ENCODE results near the gene SLC35F6. TPM values are rescaled to one million over a fixed set of nuclear protein-coding genes. Genes with fewer than 3 reads are reported as not detected.

SLC35F6 gene
- total and polyA plus RNA-seq, 9 of the 15 experiments (the other 6 are each of a cell fraction or from before 2014, with no cell fraction given): 11.9 to 47.3 (median 22.5) TPM

DNA sequence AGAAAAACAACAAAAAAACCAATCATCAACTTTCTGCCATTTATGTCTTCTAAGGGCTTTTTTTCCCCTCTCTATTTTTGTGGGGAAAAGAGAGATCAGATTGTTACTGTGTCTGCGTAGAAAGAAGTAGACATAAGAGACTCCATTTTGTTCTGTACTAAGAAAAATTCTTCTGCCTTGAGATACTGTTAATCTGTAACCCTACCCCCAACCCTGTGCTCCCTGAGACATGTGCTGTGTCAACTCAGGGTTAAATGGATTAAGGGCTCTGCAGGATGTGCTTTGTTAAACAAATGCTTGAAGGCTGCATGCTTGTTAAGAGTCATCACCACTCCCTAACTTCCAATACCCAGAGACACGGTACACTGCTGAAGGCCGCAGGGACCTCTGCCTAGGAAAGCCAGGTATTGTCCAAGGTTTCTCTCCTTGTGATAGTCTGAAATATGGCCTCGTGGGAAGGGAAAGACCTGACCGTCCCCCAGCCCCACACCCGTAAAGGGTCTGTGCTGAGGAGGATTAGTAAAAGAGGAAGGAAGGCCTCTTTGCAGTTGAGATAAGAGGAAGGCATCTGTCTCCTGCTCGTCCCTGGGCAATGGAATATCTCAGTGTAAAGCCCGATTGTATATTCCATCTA, 14.2 kb upstream of the SLC35F6 start (continued):
- TF ChIP-seq, protein P1, sequence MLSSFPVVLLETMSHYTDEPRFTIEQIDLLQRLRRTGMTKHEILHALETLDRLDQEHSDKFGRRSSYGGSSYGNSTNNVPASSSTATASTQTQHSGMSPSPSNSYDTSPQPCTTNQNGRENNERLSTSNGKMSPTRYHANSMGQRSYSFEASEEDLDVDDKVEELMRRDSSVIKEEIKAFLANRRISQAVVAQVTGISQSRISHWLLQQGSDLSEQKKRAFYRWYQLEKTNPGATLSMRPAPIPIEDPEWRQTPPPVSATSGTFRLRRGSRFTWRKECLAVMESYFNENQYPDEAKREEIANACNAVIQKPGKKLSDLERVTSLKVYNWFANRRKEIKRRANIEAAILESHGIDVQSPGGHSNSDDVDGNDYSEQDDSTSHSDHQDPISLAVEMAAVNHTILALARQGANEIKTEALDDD (IDR thresholded peaks at IDR 0.05): peak; percentile 80
- peak; percentile 36; the same call in 1 of the 2 replicates for TF ChIP-seq NFIX (CRISPR knock-in tag; IDR thresholded peaks at IDR 0.05; ENCODE audit: low read depth)
- TF ChIP-seq, protein P2, sequence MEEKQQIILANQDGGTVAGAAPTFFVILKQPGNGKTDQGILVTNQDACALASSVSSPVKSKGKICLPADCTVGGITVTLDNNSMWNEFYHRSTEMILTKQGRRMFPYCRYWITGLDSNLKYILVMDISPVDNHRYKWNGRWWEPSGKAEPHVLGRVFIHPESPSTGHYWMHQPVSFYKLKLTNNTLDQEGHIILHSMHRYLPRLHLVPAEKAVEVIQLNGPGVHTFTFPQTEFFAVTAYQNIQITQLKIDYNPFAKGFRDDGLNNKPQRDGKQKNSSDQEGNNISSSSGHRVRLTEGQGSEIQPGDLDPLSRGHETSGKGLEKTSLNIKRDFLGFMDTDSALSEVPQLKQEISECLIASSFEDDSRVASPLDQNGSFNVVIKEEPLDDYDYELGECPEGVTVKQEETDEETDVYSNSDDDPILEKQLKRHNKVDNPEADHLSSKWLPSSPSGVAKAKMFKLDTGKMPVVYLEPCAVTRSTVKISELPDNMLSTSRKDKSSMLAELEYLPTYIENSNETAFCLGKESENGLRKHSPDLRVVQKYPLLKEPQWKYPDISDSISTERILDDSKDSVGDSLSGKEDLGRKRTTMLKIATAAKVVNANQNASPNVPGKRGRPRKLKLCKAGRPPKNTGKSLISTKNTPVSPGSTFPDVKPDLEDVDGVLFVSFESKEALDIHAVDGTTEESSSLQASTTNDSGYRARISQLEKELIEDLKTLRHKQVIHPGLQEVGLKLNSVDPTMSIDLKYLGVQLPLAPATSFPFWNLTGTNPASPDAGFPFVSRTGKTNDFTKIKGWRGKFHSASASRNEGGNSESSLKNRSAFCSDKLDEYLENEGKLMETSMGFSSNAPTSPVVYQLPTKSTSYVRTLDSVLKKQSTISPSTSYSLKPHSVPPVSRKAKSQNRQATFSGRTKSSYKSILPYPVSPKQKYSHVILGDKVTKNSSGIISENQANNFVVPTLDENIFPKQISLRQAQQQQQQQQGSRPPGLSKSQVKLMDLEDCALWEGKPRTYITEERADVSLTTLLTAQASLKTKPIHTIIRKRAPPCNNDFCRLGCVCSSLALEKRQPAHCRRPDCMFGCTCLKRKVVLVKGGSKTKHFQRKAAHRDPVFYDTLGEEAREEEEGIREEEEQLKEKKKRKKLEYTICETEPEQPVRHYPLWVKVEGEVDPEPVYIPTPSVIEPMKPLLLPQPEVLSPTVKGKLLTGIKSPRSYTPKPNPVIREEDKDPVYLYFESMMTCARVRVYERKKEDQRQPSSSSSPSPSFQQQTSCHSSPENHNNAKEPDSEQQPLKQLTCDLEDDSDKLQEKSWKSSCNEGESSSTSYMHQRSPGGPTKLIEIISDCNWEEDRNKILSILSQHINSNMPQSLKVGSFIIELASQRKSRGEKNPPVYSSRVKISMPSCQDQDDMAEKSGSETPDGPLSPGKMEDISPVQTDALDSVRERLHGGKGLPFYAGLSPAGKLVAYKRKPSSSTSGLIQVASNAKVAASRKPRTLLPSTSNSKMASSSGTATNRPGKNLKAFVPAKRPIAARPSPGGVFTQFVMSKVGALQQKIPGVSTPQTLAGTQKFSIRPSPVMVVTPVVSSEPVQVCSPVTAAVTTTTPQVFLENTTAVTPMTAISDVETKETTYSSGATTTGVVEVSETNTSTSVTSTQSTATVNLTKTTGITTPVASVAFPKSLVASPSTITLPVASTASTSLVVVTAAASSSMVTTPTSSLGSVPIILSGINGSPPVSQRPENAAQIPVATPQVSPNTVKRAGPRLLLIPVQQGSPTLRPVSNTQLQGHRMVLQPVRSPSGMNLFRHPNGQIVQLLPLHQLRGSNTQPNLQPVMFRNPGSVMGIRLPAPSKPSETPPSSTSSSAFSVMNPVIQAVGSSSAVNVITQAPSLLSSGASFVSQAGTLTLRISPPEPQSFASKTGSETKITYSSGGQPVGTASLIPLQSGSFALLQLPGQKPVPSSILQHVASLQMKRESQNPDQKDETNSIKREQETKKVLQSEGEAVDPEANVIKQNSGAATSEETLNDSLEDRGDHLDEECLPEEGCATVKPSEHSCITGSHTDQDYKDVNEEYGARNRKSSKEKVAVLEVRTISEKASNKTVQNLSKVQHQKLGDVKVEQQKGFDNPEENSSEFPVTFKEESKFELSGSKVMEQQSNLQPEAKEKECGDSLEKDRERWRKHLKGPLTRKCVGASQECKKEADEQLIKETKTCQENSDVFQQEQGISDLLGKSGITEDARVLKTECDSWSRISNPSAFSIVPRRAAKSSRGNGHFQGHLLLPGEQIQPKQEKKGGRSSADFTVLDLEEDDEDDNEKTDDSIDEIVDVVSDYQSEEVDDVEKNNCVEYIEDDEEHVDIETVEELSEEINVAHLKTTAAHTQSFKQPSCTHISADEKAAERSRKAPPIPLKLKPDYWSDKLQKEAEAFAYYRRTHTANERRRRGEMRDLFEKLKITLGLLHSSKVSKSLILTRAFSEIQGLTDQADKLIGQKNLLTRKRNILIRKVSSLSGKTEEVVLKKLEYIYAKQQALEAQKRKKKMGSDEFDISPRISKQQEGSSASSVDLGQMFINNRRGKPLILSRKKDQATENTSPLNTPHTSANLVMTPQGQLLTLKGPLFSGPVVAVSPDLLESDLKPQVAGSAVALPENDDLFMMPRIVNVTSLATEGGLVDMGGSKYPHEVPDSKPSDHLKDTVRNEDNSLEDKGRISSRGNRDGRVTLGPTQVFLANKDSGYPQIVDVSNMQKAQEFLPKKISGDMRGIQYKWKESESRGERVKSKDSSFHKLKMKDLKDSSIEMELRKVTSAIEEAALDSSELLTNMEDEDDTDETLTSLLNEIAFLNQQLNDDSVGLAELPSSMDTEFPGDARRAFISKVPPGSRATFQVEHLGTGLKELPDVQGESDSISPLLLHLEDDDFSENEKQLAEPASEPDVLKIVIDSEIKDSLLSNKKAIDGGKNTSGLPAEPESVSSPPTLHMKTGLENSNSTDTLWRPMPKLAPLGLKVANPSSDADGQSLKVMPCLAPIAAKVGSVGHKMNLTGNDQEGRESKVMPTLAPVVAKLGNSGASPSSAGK (IDR thresholded peaks at IDR 0.05): peak; percentile 76
- peak; percentile 70; the same call in 1 of the 2 replicates for TF ChIP-seq OTX1 (CRISPR knock-in tag; IDR thresholded peaks at IDR 0.05)
- peak; percentile 90 for TF ChIP-seq ILK (tag; IDR thresholded peaks at IDR 0.05; ENCODE audit: borderline replicate concordance, low read depth)
- TF ChIP-seq, protein P3, sequence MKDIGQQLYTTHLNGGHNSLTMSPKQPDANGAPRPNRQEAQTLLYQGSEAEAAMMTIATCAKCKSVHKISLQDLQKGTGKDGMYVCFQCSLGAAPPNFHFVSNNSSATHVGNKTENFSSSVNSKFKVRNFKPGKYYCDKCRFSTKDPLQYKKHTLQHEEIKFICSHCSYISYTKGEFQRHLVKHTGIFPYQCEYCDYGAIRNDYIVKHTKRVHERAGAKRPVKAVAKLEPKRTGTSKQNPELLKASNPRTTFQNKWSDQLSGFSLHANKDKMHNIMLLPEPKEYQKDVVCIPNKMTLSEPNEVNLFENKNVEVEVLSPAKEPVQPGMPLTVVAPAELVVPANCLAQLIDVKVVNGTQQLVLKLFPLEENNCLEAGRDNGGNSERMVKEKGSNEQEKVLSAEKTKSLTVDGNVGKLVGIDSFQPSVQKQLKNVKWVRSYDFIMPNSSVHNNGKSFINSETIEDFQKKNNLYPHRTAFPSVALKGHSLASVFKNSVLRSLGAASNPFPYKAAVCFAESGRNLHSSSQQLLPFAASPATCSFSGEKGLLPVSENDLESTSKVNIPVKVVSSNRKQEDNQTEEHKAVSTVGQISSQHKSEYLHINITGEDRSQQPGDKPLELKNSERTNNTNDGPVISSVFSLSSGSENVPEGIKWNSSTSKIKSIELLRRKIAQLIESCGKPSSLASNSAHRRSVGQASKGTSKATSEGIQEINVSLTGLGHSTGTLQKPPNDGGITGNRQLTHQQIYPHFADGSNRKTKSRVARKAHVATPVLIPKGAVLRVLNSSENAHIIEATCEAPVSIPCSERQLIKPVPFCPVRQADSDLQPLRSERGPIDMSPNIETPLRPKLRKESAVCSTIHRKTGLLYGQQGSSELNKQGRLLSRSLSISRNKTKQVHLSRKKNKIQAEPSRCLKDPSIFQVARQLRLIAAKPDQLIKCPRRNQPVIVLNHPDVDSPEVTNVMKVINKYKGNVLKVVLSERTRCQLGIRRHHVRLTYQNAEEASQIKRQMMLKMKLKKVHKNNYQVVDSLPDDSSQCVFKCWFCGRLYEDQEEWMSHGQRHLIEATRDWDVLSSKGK (CRISPR knock-in tag; IDR thresholded peaks at IDR 0.05): peak; percentile 79; the same call in 1 of the 2 replicates
- TF ChIP-seq ZKSCAN8 (CRISPR knock-in tag; IDR thresholded peaks at IDR 0.05): peak; percentile 91
- TF ChIP-seq PTRF (tag; IDR thresholded peaks at IDR 0.05): peak; percentile 94
- peak; percentile 97 for TF ChIP-seq ZNF668 (CRISPR knock-in tag; IDR thresholded peaks at IDR 0.05)
- peak; percentile 80 for TF ChIP-seq HDAC2 (IDR thresholded peaks at IDR 0.05)
- peak; percentile 89 for TF ChIP-seq ZNF41 (CRISPR knock-in tag; conservative IDR thresholded peaks at IDR 0.05)

All from K562 (cell line).